ENCODE measurements around the gene PTPRD. TPM values are rescaled to one million over a fixed set of nuclear protein-coding genes. Genes with fewer than 3 reads are reported as not detected.

The PTPRD gene
- total and polyA plus RNA-seq, 9 of the 15 experiments (the other 6 are each of a cell fraction or from before 2014, with no cell fraction given) = 0.11 TPM; not detected in 8

DNA sequence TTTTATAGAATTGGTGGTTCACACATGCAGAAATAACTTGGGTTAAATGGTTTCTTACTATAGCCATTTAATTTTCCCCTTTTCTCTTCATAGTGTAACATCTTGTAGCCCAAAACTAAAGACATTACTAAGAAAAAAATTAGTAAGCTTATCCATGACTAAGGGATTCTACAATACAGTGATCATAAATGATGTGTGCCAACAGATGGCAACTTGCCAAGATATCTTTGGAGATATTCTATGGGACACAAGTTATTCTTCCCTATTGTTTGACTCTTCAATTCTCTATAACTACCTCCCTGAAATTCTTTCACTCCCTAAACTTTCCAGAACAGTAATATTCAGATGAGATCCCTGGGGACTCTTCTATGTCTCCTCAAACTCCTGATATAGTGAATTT, 580.6 kb downstream of the PTPRD start (continued):
- TF ChIP-seq PURB (CRISPR knock-in tag; IDR thresholded peaks at IDR 0.05; ENCODE audit: low read depth) = no peak
- TF ChIP-seq, protein P1, sequence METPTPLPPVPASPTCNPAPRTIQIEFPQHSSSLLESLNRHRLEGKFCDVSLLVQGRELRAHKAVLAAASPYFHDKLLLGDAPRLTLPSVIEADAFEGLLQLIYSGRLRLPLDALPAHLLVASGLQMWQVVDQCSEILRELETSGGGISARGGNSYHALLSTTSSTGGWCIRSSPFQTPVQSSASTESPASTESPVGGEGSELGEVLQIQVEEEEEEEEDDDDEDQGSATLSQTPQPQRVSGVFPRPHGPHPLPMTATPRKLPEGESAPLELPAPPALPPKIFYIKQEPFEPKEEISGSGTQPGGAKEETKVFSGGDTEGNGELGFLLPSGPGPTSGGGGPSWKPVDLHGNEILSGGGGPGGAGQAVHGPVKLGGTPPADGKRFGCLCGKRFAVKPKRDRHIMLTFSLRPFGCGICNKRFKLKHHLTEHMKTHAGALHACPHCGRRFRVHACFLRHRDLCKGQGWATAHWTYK (CRISPR knock-in tag; IDR thresholded peaks at IDR 0.05) = no peak

GRCh38 chr9:10026443-10026984, 586.3 kb downstream of the PTPRD start:
- no peak overlapping the region for H3K27ac ChIP-seq (ENCODE audit: extremely low read depth, low read depth, low read length)
- in situ Hi-C loops (cut with MboI) = no loop called here
- POLR2A ChIA-PET = interaction anchor here (0.7 kb wide), 1 partner anchor 254 kb away, joined by 4 read pairs; no protein-coding TSS in a partner anchor
- H3K4me3 ChIP-seq = no peak overlapping the region
- no TSS peak for BruUV-seq (replicated peaks)
- H3K4me1 ChIP-seq (replicated peaks in 1 of 2; ENCODE audit: control insufficient read depth in 2 of 2, insufficient read depth in 2 of 2, low read length in 2 of 2) = no peaks in the 10 kb centered on the region
- H3K9ac ChIP-seq (ENCODE audit: insufficient read depth in 1 of 2, low read depth in 2 of 2, low read length in 2 of 2) = no peak overlapping the region
- H3K79me2 ChIP-seq (ENCODE audit: control insufficient read depth, insufficient read depth, low read length) = no peaks in the 10 kb centered on the region
- intact Hi-C loops (cut with micrococcal nuclease) = no loop called here
- no peaks in the 10 kb centered on the region for H4K20me1 ChIP-seq (replicated peaks; ENCODE audit: control insufficient read depth, insufficient read depth, low read length)
- no peak overlapping the region for H3K4me2 ChIP-seq (ENCODE audit: insufficient read depth, low read length)
- no peaks in the 10 kb centered on the region for H3K36me3 ChIP-seq (ENCODE audit: control insufficient read depth, insufficient read depth, low read length)
- no peak overlapping the region for H2AFZ ChIP-seq (ENCODE audit: low read depth, low read length)
- no peaks in the 10 kb centered on the region for H3K27me3 ChIP-seq (ENCODE audit: control insufficient read depth in 2 of 2, insufficient read depth in 2 of 2, low read length in 2 of 2)
- 0% methylated on average over 4 of the region's 5 CpGs for WGBS (ENCODE audit: insufficient coverage, low coverage, missing lambda C conversion rate)
- ATAC-seq (no peak), DNase-seq (ENCODE audit: extremely low read depth in 1 of 4, low spot score in 3 of 4) (no peak), FAIRE-seq (no peak)
- CTCF ChIA-PET (ENCODE audit: low intra/inter-chr PET ratio) = no interaction called here
- H3K9me1 ChIP-seq (ENCODE audit: control insufficient read depth, insufficient read depth, low read length) = no peaks in the 10 kb centered on the region
- no peaks in the 10 kb centered on the region for H3K9me3 ChIP-seq (replicated peaks; ENCODE audit: control insufficient read depth, insufficient read depth, low read depth, low read length)
- TF ChIP-seq CHD1 (IDR thresholded peaks at IDR 0.05; ENCODE audit: low read length) = no peak
- no peak for TF ChIP-seq JUND (IDR thresholded peaks at IDR 0.05; ENCODE audit: borderline replicate concordance, low read depth, low read length)
- TF ChIP-seq JUND (tag; IDR thresholded peaks at IDR 0.05; ENCODE audit: borderline replicate concordance, low read depth, low read length) = no peak
- TF ChIP-seq NUFIP1 (IDR thresholded peaks at IDR 0.05; ENCODE audit: partially characterized antibody) = no peak
- no peak for TF ChIP-seq RBM17 (IDR thresholded peaks at IDR 0.05; ENCODE audit: borderline replicate concordance, low read depth, low read length)
- no peak for TF ChIP-seq RBM25 (IDR thresholded peaks at IDR 0.05; ENCODE audit: low read depth, low read length, severe bottlenecking)
- TF ChIP-seq ZNF75A (CRISPR knock-in tag; IDR thresholded peaks at IDR 0.05) = no peak
- no peak for TF ChIP-seq PRPF4 (IDR thresholded peaks at IDR 0.05; ENCODE audit: insufficient read depth, low read depth, low read length, poor library complexity, severe bottlenecking)
- TF ChIP-seq, protein P2, sequence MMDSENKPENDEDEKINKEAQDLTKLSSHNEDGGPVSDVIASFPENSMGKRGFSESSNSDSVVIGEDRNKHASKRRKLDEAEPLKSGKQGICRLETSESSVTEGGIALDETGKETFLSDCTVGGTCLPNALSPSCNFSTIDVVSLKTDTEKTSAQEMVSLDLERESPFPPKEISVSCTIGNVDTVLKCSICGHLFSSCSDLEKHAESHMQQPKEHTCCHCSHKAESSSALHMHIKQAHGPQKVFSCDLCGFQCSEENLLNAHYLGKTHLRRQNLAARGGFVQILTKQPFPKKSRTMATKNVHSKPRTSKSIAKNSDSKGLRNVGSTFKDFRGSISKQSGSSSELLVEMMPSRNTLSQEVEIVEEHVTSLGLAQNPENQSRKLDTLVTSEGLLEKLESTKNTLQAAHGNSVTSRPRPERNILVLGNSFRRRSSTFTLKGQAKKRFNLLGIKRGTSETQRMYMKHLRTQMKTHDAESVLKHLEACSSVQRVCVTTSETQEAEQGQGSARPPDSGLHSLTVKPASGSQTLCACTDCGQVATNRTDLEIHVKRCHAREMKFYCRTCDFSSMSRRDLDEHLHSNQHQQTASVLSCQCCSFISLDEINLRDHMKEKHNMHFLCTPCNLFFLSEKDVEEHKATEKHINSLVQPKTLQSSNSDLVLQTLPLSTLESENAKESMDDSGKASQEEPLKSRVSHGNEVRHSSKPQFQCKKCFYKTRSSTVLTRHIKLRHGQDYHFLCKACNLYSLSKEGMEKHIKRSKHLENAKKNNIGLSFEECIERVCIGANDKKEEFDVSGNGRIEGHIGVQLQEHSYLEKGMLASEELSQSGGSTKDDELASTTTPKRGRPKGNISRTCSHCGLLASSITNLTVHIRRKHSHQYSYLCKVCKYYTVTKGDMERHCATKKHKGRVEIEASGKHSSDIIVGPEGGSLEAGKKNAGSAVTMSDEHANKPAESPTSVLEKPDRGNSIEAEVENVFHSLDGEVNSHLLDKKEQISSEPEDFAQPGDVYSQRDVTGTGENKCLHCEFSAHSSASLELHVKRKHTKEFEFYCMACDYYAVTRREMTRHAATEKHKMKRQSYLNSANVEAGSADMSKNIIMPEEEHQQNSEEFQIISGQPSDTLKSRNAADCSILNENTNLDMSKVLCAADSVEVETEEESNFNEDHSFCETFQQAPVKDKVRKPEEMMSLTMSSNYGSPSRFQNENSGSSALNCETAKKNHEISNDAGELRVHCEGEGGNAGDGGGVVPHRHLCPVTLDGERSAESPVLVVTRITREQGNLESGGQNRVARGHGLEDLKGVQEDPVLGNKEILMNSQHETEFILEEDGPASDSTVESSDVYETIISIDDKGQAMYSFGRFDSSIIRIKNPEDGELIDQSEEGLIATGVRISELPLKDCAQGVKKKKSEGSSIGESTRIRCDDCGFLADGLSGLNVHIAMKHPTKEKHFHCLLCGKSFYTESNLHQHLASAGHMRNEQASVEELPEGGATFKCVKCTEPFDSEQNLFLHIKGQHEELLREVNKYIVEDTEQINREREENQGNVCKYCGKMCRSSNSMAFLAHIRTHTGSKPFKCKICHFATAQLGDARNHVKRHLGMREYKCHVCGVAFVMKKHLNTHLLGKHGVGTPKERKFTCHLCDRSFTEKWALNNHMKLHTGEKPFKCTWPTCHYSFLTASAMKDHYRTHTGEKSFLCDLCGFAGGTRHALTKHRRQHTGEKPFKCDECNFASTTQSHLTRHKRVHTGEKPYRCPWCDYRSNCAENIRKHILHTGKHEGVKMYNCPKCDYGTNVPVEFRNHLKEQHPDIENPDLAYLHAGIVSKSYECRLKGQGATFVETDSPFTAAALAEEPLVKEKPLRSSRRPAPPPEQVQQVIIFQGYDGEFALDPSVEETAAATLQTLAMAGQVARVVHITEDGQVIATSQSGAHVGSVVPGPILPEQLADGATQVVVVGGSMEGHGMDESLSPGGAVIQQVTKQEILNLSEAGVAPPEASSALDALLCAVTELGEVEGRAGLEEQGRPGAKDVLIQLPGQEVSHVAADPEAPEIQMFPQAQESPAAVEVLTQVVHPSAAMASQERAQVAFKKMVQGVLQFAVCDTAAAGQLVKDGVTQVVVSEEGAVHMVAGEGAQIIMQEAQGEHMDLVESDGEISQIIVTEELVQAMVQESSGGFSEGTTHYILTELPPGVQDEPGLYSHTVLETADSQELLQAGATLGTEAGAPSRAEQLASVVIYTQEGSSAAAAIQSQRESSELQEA (IDR thresholded peaks at IDR 0.05; ENCODE audit: low read depth) = no peak
- TF ChIP-seq ZNF263 (CRISPR knock-in tag; IDR thresholded peaks at IDR 0.05; ENCODE audit: borderline replicate concordance) = no peak
- TF ChIP-seq HDGF (IDR thresholded peaks at IDR 0.05) = no peak
